Subcutaneous abdominal adipose tissue (tissue), 5 donors: ENCODE measurements around the gene ARL6IP1.
"Not testable (repeated sequence)": the region's sequence is repeated elsewhere in the genome, so short reads cannot be mapped to it uniquely, and the experiment has no call there.

Source experiments
- H3K27ac ChIP-seq: one replicate; pipeline ENCODE4 v1.7.0; 2013; ENCODE audit warnings: low read depth, mild to moderate bottlenecking, inconsistent platforms, low read length, moderate library complexity
- H3K27me3 ChIP-seq, 5 donors: one replicate each; pipeline ENCODE4 v1.7.0; 2013; ENCODE audit warnings: low read length in 5 of 5, inconsistent platforms in 1 of 5; ENCODE audit not compliant: control insufficient read depth in 5 of 5, insufficient read depth in 4 of 5
- H3K36me3 ChIP-seq, 5 donors: one replicate each; pipeline ENCODE4 v1.7.0; 2013; ENCODE audit warnings: low read length in 5 of 5; ENCODE audit not compliant: control insufficient read depth in 5 of 5, insufficient read depth in 5 of 5
- H3K4me1 ChIP-seq, 5 donors: one replicate each; pipeline ENCODE4 v1.7.0; 2013; ENCODE audit warnings: low read length in 5 of 5, mild to moderate bottlenecking in 3 of 5, moderate library complexity in 1 of 5; ENCODE audit not compliant: control insufficient read depth in 5 of 5, insufficient read depth in 5 of 5
- H3K4me3 ChIP-seq, 5 donors: one replicate each; pipeline ENCODE4 v1.7.0; 2013; ENCODE audit warnings: low read length in 5 of 5, low read depth in 1 of 5
- H3K9ac ChIP-seq, 5 donors: one replicate each; pipeline ENCODE4 v1.7.0; 2013; ENCODE audit warnings: low read length in 5 of 5, mild to moderate bottlenecking in 4 of 5, moderate library complexity in 3 of 5
- H3K9me3 ChIP-seq, 5 donors: one replicate each; pipeline ENCODE4 v1.7.0; 2013; ENCODE audit warnings: low read length in 5 of 5; ENCODE audit not compliant: control insufficient read depth in 5 of 5
- donor health status: healthy.
- donor health status: healthy.
- donor health status: healthy.
- donor health status: healthy.
- donor health status: healthy.

The ARL6IP1 gene

DNA sequence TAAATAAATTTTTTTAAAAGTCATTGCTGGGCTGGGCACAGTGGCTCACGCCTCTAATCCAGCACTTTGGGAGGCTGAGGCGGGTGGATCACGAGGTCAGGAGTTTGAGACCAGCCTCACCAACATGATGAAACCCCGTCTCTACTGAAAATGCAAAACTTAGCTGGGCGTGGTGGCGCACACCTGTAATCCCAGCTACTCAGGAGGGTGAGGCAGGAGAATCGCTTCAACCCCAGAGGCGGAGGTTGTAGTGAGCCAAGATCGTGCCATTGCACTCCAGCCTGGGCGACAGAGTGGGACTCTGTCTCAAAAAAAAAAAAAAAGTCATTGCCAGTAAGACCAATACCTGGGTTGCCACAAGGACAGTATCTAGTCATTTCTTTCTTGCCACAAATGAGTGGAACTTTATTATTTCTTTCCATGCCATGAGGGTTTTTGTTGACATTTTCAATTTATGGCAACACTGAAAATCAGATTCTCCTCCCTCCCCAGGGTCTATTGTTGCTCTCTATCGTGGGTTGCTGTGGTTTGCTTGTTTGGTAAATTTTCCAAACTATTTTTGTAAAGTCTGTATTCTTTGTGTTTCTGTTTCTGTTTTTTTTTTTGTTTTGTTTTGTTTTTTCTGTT lies 30.9 kb downstream of the ARL6IP1 start:
- not testable (repeated sequence) for H3K27me3 ChIP-seq, H3K9me3 ChIP-seq, H3K36me3 ChIP-seq, H3K4me3 ChIP-seq, H3K27ac ChIP-seq, H3K4me1 ChIP-seq, H3K9ac ChIP-seq

DNA sequence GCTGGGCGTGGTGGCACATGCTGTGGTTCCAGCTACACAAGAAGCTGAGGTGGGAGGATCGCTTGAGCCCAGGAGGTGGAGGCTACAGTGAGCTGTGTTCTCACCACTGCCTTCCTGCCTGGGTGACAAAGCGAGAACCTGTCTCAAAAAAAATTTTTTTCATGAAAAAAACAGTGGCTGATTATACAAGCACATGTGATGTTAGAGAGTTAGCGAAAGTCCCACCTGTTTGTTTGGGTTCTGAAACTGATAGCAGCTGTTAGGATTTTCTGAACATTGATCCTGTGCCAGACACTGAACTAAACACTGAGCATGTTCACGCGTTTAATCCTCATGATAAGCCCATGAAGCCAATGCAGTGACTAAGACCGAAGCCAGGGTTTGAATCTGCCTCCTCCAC lies 34.1 kb downstream of the ARL6IP1 start:
- not testable (repeated sequence) for H3K27me3 ChIP-seq, H3K4me3 ChIP-seq, H3K27ac ChIP-seq, H3K9ac ChIP-seq, H3K9me3 ChIP-seq, H3K4me1 ChIP-seq, H3K36me3 ChIP-seq

GRCh38 chr16:18762713-18763112 lies 38.6 kb downstream of the ARL6IP1 start:
- not testable (repeated sequence) for H3K36me3 ChIP-seq, H3K9ac ChIP-seq, H3K4me1 ChIP-seq, H3K9me3 ChIP-seq, H3K27ac ChIP-seq, H3K27me3 ChIP-seq, H3K4me3 ChIP-seq

- H3K4me1 ChIP-seq, H3K4me3 ChIP-seq, H3K27ac ChIP-seq, H3K36me3 ChIP-seq, H3K9ac ChIP-seq, H3K9me3 ChIP-seq, H3K27me3 ChIP-seq: not testable (repeated sequence)
Observed at GRCh38 chr16:18759598-18760520, 41.5 kb downstream of the ARL6IP1 start.

DNA sequence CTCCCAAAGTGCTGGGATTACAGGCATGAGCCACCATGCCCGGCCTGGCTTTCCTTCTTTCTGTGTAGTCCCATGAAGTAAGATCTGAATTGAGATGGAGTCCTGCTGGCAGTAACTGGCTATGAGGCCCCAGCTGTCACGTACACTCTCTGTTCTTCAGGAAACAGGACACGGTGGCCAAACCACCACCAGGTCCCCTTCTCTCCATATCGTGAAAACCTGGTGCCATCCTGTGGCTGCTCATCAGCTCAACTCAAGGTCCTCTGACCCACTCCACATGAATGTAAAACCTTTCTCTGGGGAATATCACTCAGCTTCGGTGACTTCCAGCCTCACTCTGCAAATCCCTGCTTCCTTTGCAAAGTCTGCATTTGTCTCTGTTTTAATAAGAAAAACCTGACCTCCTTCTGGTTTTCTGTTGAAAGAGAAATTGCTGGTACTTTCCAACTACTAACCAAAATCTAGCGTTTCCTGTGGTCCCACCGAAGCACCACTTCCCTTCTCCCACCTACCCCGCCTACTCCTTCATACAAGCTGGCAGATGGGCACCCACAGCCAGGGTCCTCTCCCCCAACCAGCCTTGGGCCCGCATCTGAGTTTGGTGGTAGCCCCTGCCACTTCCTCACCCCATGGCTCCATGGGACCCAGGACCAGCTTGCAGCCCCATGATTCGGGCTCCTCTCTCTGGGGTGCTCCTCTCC lies 43.2 kb downstream of the ARL6IP1 start:
- H3K4me1 ChIP-seq, H3K9me3 ChIP-seq, H3K4me3 ChIP-seq, H3K27ac ChIP-seq, H3K36me3 ChIP-seq, H3K27me3 ChIP-seq, H3K9ac ChIP-seq: not testable (repeated sequence)

DNA sequence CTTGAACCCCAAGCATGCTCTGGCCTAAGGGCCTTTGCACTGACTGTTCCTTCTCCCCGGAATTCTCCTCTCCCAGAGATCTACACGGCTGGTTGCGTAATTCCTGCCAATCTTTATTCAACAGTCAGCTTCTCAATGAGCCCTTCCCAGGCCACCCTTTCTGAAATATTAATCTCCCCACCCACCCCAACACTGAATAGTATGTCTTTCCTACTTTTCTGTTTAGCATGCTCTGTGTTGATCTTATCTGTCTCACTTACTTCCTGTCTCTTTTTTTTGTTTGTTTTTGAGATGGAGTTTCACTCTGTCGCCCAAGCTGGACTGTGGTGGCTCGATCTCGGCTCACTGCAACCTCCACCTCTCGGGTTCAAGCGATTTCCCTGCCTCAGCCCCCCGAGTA lies 44.7 kb downstream of the ARL6IP1 start:
- not testable (repeated sequence) for H3K27me3 ChIP-seq, H3K4me3 ChIP-seq, H3K27ac ChIP-seq, H3K9me3 ChIP-seq, H3K4me1 ChIP-seq, H3K9ac ChIP-seq, H3K36me3 ChIP-seq

GRCh38 chr16:18742870-18743269 lies 58.5 kb downstream of the ARL6IP1 start:
- not testable (repeated sequence) for H3K4me3 ChIP-seq, H3K27ac ChIP-seq, H3K9me3 ChIP-seq, H3K27me3 ChIP-seq, H3K4me1 ChIP-seq, H3K36me3 ChIP-seq, H3K9ac ChIP-seq
